ENCODE results near the gene ATL1. TPM values are rescaled to one million over a fixed set of nuclear protein-coding genes. Genes with fewer than 3 reads are reported as not detected.

ATL1 gene
- 10 to 100 TPM; 12.0 to 15.1 (median 13.1) TPM for total RNA-seq
- long read RNA-seq, donor 1, transcript ATL1-202 (14 exons, 2,853 nt): major isoform, 6 of 13 reads
- long read RNA-seq, donor 1, partial matches to known transcripts: 6 of 13 reads
- long read RNA-seq, donor 1, other reads (novel, unspliced or antisense): 1 of 13 reads
- long read RNA-seq, donor 2, partial matches to known transcripts: 4 of 11 reads
- long read RNA-seq, donor 2, other reads (novel, unspliced or antisense): 4 of 11 reads

DNA sequence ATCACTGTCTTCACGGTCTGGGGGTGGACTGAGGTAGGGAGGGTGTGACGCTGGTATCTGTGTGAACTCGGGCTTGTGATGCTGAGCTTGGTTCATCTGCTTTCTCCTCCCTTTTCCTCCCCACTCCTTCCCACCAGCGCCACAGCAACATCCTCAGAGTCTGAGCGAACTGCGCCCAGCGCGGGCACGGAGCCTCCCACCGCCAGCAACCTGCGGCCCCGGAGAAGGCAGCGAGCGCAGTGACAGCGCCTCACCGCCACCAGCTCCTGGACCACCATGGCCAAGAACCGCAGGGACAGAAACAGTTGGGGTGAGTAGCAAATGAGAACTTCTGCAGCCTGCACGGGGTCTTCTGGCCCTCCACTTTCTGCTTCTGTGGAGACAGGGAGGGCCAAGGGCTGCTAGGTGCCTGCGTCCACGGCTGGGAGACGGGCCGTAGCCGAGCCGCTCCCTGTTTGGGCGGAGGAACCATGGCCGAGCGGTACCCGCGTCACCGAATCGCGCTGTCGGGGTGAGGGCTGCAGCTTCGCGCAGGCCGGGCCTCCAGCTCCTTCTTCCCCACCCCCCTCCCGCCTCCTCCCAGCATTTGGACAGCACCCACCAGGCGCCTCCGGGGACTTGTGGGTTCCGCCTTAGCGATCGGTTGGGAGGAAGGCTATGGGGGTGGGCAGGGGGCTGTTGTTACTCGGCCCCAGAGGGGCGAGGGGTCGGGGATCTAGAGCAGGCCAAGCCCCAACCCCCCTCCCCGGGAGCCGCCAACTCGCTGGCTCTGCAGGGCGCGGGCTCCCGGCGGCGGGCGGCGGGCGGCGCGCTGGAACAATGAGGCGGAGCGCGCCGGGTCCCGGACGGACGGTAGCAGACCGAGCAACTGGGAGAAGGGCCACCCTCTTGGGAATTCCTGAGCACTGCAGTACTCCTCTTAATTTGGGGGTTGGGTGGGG lies at the start of gene ATL1:
ATL1 (plus strand) TSS at position 156 of the 941 bp plus-strand sequence; CDS start at position 277, 121 bp downstream.
- intact Hi-C loops (cut with DNase I, micrococcal nuclease): no loop called here
- ATAC-seq (peak; percentile 89), DNase-seq (peak; percentile 57 to 78 (median 78))
- peak within 1 kb of the TSS; percentile 22 for H3K4me3 ChIP-seq
- TF ChIP-seq, protein P1, sequence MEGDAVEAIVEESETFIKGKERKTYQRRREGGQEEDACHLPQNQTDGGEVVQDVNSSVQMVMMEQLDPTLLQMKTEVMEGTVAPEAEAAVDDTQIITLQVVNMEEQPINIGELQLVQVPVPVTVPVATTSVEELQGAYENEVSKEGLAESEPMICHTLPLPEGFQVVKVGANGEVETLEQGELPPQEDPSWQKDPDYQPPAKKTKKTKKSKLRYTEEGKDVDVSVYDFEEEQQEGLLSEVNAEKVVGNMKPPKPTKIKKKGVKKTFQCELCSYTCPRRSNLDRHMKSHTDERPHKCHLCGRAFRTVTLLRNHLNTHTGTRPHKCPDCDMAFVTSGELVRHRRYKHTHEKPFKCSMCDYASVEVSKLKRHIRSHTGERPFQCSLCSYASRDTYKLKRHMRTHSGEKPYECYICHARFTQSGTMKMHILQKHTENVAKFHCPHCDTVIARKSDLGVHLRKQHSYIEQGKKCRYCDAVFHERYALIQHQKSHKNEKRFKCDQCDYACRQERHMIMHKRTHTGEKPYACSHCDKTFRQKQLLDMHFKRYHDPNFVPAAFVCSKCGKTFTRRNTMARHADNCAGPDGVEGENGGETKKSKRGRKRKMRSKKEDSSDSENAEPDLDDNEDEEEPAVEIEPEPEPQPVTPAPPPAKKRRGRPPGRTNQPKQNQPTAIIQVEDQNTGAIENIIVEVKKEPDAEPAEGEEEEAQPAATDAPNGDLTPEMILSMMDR (IDR thresholded peaks at IDR 0.05): no peak
- no peaks in the 10 kb centered on the region for H3K36me3 ChIP-seq (ENCODE audit: low read depth)
- H3K9me3 ChIP-seq: no peaks in the 10 kb centered on the region
- no peaks in the 10 kb centered on the region for H3K4me1 ChIP-seq (ENCODE audit: low read depth)

DNA sequence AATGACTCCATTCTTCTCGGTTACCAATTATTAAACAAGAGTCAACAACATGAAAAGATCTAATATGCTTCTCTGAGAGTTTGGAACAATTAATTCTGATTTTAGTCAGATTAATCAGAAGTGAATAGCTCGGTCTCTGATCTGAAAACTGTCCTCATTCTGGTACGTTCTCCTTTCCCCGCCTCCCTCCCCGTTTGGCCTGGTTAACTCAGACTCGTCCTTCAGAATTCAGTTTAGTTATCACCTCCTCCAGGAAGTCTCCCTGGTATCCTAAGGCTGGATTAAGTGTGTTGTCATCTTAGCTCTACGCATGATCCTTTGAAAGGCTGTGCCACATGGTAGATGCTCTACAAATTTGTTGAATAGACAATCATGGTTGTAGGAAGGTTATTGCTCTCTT lies 49.8 kb upstream of the ATL1 start:
- no peaks in the 10 kb centered on the region for H3K4me1 ChIP-seq (ENCODE audit: low read depth)
- no peak for ATAC-seq
- intact Hi-C loops (cut with DNase I, micrococcal nuclease): no loop called here
- H3K4me3 ChIP-seq: no peak overlapping the region
- no peaks in the 10 kb centered on the region for H3K36me3 ChIP-seq (ENCODE audit: low read depth)
- no peak for DNase-seq
- H3K9me3 ChIP-seq: no peaks in the 10 kb centered on the region
- TF ChIP-seq, protein P1 (IDR thresholded peaks at IDR 0.05): no peak

DNA sequence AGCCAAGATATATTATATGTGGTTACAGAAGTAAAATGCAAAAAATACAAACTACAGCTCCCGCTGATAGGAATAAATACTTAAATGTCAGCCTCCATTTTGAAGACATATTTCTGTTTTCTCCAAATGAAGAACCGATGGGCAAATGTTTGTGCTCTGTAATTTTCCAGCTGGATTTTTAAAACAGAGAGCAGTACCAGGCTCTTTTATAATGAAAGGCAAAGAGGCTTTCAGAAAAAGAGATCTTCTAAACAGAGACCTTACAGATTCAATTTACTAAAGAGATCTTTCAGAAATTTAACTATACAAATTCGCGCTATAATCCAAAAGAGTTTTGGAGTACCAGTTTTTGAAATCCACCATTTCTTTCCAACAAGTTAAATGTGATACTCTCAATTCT lies 47.5 kb upstream of the ATL1 start:
- TF ChIP-seq, protein P1 (IDR thresholded peaks at IDR 0.05): no peak
- intact Hi-C loops (cut with DNase I, micrococcal nuclease): no loop called here
- ATAC-seq: no peak
- H3K36me3 ChIP-seq (ENCODE audit: low read depth): no peaks in the 10 kb centered on the region
- H3K4me1 ChIP-seq (ENCODE audit: low read depth): no peaks in the 10 kb centered on the region
- H3K9me3 ChIP-seq: no peaks in the 10 kb centered on the region
- no peak for DNase-seq
- no peak overlapping the region for H3K4me3 ChIP-seq

DNA sequence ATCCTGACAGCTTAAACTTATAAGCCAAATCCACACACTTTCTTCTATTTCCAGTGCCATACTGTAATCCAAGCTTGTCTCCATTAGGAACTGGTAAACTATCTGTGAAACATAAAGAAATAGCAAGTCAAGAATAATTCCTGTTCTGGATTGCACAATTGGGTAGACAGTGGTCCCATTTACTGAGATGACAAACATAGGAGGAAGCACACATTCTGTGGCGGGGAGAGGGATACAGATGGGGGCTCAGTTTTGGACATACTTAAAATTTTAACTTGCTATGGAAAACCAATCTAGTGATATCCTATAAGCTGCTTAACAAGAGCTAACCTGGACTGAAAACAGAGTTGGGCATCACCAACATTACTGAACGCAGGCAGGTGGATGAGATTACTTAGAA lies 43.9 kb upstream of the ATL1 start:
- TF ChIP-seq, protein P1 (IDR thresholded peaks at IDR 0.05): no peak
- ATAC-seq: no peak
- intact Hi-C loops (cut with DNase I, micrococcal nuclease): no loop called here
- no peaks in the 10 kb centered on the region for H3K36me3 ChIP-seq (ENCODE audit: low read depth)
- DNase-seq: no peak
- H3K9me3 ChIP-seq: no peaks in the 10 kb centered on the region
- H3K4me3 ChIP-seq: no peak overlapping the region
- H3K4me1 ChIP-seq (ENCODE audit: low read depth): peaks cover 2% of the 10 kb centered on the region

DNA sequence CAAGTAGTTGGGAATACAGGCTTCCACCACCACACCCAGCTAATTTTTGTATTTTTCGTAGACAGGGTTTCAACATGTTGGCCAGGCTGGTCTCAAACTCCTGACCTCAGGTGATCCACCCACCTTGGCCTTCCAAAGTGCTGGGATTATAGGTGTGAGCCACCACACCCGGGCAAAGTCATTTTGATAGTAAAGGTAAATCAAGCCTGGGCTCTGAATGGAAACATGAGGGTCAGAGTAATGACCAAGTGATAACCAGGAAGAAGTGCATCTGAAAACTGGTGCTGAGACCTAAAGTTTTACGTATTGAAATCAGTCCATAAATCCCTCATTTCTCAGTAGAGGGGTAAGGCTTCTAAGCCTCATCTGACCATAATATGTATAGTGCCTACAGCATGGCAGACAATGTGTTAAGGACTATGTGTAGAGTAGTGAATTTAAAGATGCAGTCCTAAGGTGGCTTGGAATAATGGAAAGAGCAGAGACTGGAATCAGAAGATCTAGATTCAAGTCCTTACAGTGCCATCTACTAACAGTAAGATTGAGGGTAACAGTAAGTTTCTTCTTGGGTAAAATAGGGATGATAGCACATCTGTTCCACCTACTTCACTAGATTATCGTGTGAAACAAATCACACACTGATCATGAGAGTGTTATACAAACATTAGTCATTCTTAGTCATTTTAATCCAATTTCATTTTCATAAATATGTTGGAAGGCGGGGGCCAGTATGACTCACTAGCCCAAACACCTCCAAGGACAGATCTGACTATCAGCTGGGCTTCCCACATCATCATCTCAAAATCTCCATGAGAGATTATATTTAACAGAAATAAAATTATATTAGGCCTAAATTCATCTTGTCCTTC lies 38.8 kb upstream of the ATL1 start:
- Histone ChIP-seq H3K9me3 (no peaks in the 10 kb centered on the region), H3K4me3 (no peak overlapping the region), H3K4me1 (ENCODE audit: low read depth) (peaks cover 13% of the 10 kb centered on the region), H3K36me3 (ENCODE audit: low read depth) (no peaks in the 10 kb centered on the region)
- TF ChIP-seq, protein P1 (IDR thresholded peaks at IDR 0.05): no peak
- peak; percentile 86 for ATAC-seq
- DNase-seq: no peak
- intact Hi-C loops (cut with DNase I, micrococcal nuclease): no loop called here

Data from mucosa of descending colon (tissue), 3 donors.